HUES48 (cell line): ENCODE results near the gene RORC.
"Not testable (repeated sequence)": the region's sequence is repeated elsewhere in the genome, so short reads cannot be mapped to it uniquely, and the experiment has no call there.

Experiments
- H3K27ac ChIP-seq: one replicate; pipeline ENCODE4 v1.7.0; 2013; ENCODE audit warnings: low read depth, low read length, inconsistent platforms
- H3K27me3 ChIP-seq: 2 replicates; pipeline ENCODE4 v1.6.1; 2013; ENCODE audit warnings: mild to moderate bottlenecking, low read length; ENCODE audit not compliant: control insufficient read depth, insufficient read depth
- H3K36me3 ChIP-seq: 2 replicates; pipeline ENCODE4 v1.6.1; 2013; ENCODE audit warnings: low read length; ENCODE audit not compliant: control insufficient read depth, insufficient read depth
- H3K4me1 ChIP-seq: 2 replicates; pipeline ENCODE4 v1.6.1; 2013; ENCODE audit warnings: mild to moderate bottlenecking, low read length; ENCODE audit not compliant: control insufficient read depth, insufficient read depth
- H3K4me3 ChIP-seq: 2 replicates; pipeline ENCODE4 v1.5.1; 2013; ENCODE audit warnings: mild to moderate bottlenecking, low read depth, low read length
- H3K9ac ChIP-seq: 2 replicates; pipeline ENCODE4 v1.6.1; 2013; ENCODE audit warnings: mild to moderate bottlenecking, low read depth, low read length, moderate library complexity
- H3K9me3 ChIP-seq: 2 replicates; pipeline ENCODE4 v1.6.1; 2013; ENCODE audit warnings: low read length; ENCODE audit not compliant: control insufficient read depth, insufficient read depth

RORC gene

GRCh38 chr1:151787689-151788088, 43.9 kb downstream of the RORC start:
- Histone ChIP-seq H3K27ac (no peak overlapping the region), H3K4me1 (no peaks in the 10 kb centered on the region; the same call in 1 of the 2 replicates), H3K9ac (no peak overlapping the region), H3K36me3 (no peaks in the 10 kb centered on the region), H3K27me3 (no peaks in the 10 kb centered on the region; the same call in 1 of the 2 replicates), H3K9me3 (no peaks in the 10 kb centered on the region), H3K4me3 (no peak overlapping the region)

GRCh38 chr1:151783796-151784195, 47.8 kb downstream of the RORC start:
- no peak overlapping the region for H3K9ac ChIP-seq
- H3K4me3 ChIP-seq: no peak overlapping the region
- peaks cover 12% of the 10 kb centered on the region for H3K36me3 ChIP-seq
- no peaks in the 10 kb centered on the region for H3K4me1 ChIP-seq
- H3K9me3 ChIP-seq: no peaks in the 10 kb centered on the region
- no peak overlapping the region for H3K27ac ChIP-seq
- no peaks in the 10 kb centered on the region for H3K27me3 ChIP-seq

GRCh38 chr1:151782741-151783140, 48.9 kb downstream of the RORC start:
- Histone ChIP-seq H3K27me3 (no peaks in the 10 kb centered on the region), H3K4me3 (no peak overlapping the region), H3K36me3 (peaks cover 20% of the 10 kb centered on the region), H3K9me3 (no peaks in the 10 kb centered on the region), H3K4me1 (no peaks in the 10 kb centered on the region), H3K27ac (no peak overlapping the region), H3K9ac (no peak overlapping the region)

GRCh38 chr1:151782026-151782425, 49.6 kb downstream of the RORC start:
- H3K4me1 ChIP-seq: not testable (repeated sequence)
- H3K36me3 ChIP-seq: peaks cover 20% of the 10 kb centered on the region

GRCh38 chr1:151780736-151781135, 50.9 kb downstream of the RORC start:
- H3K4me1 ChIP-seq, H3K27me3 ChIP-seq, H3K4me3 ChIP-seq, H3K9me3 ChIP-seq, H3K9ac ChIP-seq, H3K27ac ChIP-seq: not testable (repeated sequence)
- H3K36me3 ChIP-seq: peaks cover 32% of the 10 kb centered on the region

More at GRCh38 chr1:151782026-151782425, 49.6 kb downstream of the RORC start:
- not testable (repeated sequence) for H3K27me3 ChIP-seq, H3K9ac ChIP-seq, H3K9me3 ChIP-seq, H3K4me3 ChIP-seq, H3K27ac ChIP-seq

DNA sequence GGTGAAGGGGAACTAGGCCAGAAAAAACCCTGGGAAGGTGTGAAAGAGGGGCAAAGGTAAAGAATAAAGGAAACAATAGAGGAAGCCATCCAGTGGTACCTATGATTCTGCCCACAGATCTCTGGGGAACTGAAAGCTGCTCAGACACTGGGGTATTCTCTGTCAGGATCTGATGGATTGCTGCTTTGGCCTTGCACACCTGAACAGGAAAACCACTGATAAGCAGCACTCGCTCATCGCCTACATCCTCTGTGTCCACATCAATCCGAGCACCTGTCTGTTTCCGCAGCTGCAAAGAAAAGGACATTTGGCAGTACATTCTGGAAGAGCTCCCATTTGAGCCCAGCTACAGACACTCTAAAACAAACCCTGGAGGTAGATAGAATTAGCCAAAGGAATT, 51.8 kb downstream of the RORC start:
- Histone ChIP-seq H3K4me3 (no peak overlapping the region), H3K9me3 (no peaks in the 10 kb centered on the region), H3K4me1 (no peaks in the 10 kb centered on the region), H3K9ac (no peak overlapping the region), H3K27me3 (no peaks in the 10 kb centered on the region), H3K27ac (no peak overlapping the region), H3K36me3 (peaks cover 41% of the 10 kb centered on the region)

GRCh38 chr1:151777317-151777716, 54.3 kb downstream of the RORC start:
- Histone ChIP-seq H3K27me3 (no peaks in the 10 kb centered on the region), H3K4me1 (no peaks in the 10 kb centered on the region), H3K36me3 (peaks cover 55% of the 10 kb centered on the region), H3K9me3 (no peaks in the 10 kb centered on the region), H3K4me3 (no peak overlapping the region), H3K9ac (no peak overlapping the region), H3K27ac (no peak overlapping the region)

- H3K9me3 ChIP-seq: no peaks in the 10 kb centered on the region
- peaks cover 55% of the 10 kb centered on the region for H3K36me3 ChIP-seq
- no peaks in the 10 kb centered on the region for H3K4me1 ChIP-seq
- H3K27me3 ChIP-seq: no peaks in the 10 kb centered on the region
- no peak overlapping the region for H3K4me3 ChIP-seq
- no peak overlapping the region for H3K9ac ChIP-seq
- no peak overlapping the region for H3K27ac ChIP-seq
Measured at GRCh38 chr1:151776665-151777062, 54.9 kb downstream of the RORC start.

GRCh38 chr1:151775894-151776664, 55.5 kb downstream of the RORC start:
- no peaks in the 10 kb centered on the region for H3K27me3 ChIP-seq
- no peak overlapping the region for H3K27ac ChIP-seq
- H3K9me3 ChIP-seq: no peaks in the 10 kb centered on the region
- no peak overlapping the region for H3K9ac ChIP-seq
- H3K4me1 ChIP-seq: no peaks in the 10 kb centered on the region
- peaks cover 55% of the 10 kb centered on the region for H3K36me3 ChIP-seq
- no peak overlapping the region for H3K4me3 ChIP-seq

GRCh38 chr1:151774256-151774922, 57.2 kb downstream of the RORC start:
- Histone ChIP-seq H3K36me3 (peaks cover 49% of the 10 kb centered on the region), H3K4me3 (no peak overlapping the region), H3K9me3 (peaks cover 6% of the 10 kb centered on the region; the same call in 1 of the 2 replicates), H3K27ac (no peak overlapping the region), H3K4me1 (no peaks in the 10 kb centered on the region), H3K9ac (no peak overlapping the region), H3K27me3 (no peaks in the 10 kb centered on the region)

GRCh38 chr1:151773702-151774101, 57.9 kb downstream of the RORC start:
- no peak overlapping the region for H3K9ac ChIP-seq
- H3K4me1 ChIP-seq: no peaks in the 10 kb centered on the region
- no peaks in the 10 kb centered on the region for H3K27me3 ChIP-seq
- peaks cover 42% of the 10 kb centered on the region for H3K36me3 ChIP-seq
- no peak overlapping the region for H3K27ac ChIP-seq
- H3K9me3 ChIP-seq: peaks cover 6% of the 10 kb centered on the region; the same call in 1 of the 2 replicates
- no peak overlapping the region for H3K4me3 ChIP-seq
